Hepatocyte (in vitro differentiated cells): ENCODE results near the gene NDUFA8. TPM values are rescaled to one million over a fixed set of nuclear protein-coding genes. Genes with fewer than 3 reads are reported as not detected.

Source experiments
- DNase-seq: peaks from one replicate; pipeline ENCODE4 v3.0.0-alpha.2; 2016; ENCODE audit warnings: low spot score
- H2AFZ ChIP-seq: fragments of 200-600 bp; sonication (generic); 2 replicates; pipeline ENCODE4 v1.6.0; 2016; ENCODE audit warnings: antibody characterized with exemption, mild to moderate bottlenecking
- H3K27ac ChIP-seq: fragments of 200-600 bp; sonication (generic); 2 replicates; pipeline ENCODE4 v1.5.1; 2016; ENCODE audit warnings: mild to moderate bottlenecking
- H3K27me3 ChIP-seq: fragments of 200-600 bp; sonication (generic); 2 replicates; pipeline ENCODE4 v1.6.1; 2016
- H3K36me3 ChIP-seq: fragments of 200-600 bp; sonication (generic); replicated peaks from 2 replicates; pipeline ENCODE4 v1.5.1; 2016; ENCODE audit warnings: low read depth; ENCODE audit not compliant: insufficient read depth
- H3K4me1 ChIP-seq: fragments of 200-600 bp; sonication (generic); 2 replicates; pipeline ENCODE4 v1.5.1; 2016; ENCODE audit warnings: mild to moderate bottlenecking, moderate library complexity; ENCODE audit not compliant: insufficient read depth
- H3K4me2 ChIP-seq: fragments of 200-600 bp; sonication (generic); 2 replicates; pipeline ENCODE4 v1.6.0; 2016
- H3K4me3 ChIP-seq: fragments of 200-600 bp; sonication (generic); 2 replicates; pipeline ENCODE4 v1.5.1; 2016; ENCODE audit warnings: mild to moderate bottlenecking
- H3K79me2 ChIP-seq: fragments of 200-600 bp; sonication (generic); 2 replicates; pipeline ENCODE4 v1.6.0; 2017; ENCODE audit warnings: mild to moderate bottlenecking
- H3K9me2 ChIP-seq: fragments of 200-600 bp; sonication (generic); replicated peaks from 2 replicates; pipeline ENCODE4 v1.6.0; 2017; ENCODE audit warnings: mild to moderate bottlenecking; ENCODE audit not compliant: insufficient read depth
- H3K9me3 ChIP-seq: fragments of 200-600 bp; sonication (generic); 2 replicates; pipeline ENCODE4 v1.5.1; 2016; ENCODE audit warnings: low read depth, mild to moderate bottlenecking
- H4K20me1 ChIP-seq: fragments of 200-600 bp; sonication (generic); 2 replicates; pipeline ENCODE4 v1.6.0; 2016; ENCODE audit warnings: mild to moderate bottlenecking; ENCODE audit not compliant: insufficient read depth, poor library complexity, severe bottlenecking
- EZH2 ChIP-seq: fragments of 200-600 bp; sonication (generic); IDR thresholded peaks from 2 replicates; pipeline ENCODE4 v1.6.1; 2016; ENCODE audit warnings: antibody characterized with exemption, mild to moderate bottlenecking, borderline replicate concordance
- EZH2phosphoT487 ChIP-seq: fragments of 200-600 bp; sonication (generic); IDR thresholded peaks from one replicate; pipeline ENCODE4 v1.6.1; 2018; ENCODE audit warnings: antibody characterized with exemption, mild to moderate bottlenecking, low read depth, moderate library complexity; ENCODE audit not compliant: unreplicated experiment, severe bottlenecking
- WGBS: methylation state at CpG from one replicate; pipeline ENCODE4 v1.1.6; 2016; ENCODE audit warnings: low lambda C conversion rate; ENCODE audit errors: missing lambda C conversion rate; 5-methylcytosine and 5-hydroxymethylcytosine counted together
- polyA plus RNA-seq: library from polyadenylated mRNA; unstranded; fragments of >200 nt; fragmentation: Nextera tagmentation; extraction: Ambion mirVana; gene quantifications from 2 replicates; pipeline ENCODE4 v1.2.1, GENCODE V29; 2016
- total RNA-seq: library from RNA; depleted of rRNA; stranded (reverse); fragments of >200 nt; gene quantifications from 2 replicates; pipeline ENCODE4 v1.2.3, GENCODE V29; 2014
- TF ChIP-seq, protein P1 (sequence below): fragments of 200-600 bp; sonication (generic); IDR thresholded peaks from 2 replicates; pipeline ENCODE4 v1.5.1; 2016; ENCODE audit warnings: antibody characterized with exemption, mild to moderate bottlenecking; ENCODE audit not compliant: poor library complexity

Gene NDUFA8
- total and polyA plus RNA-seq, 2 experiments from 2014 or later: 46.4 to 113 TPM

DNA sequence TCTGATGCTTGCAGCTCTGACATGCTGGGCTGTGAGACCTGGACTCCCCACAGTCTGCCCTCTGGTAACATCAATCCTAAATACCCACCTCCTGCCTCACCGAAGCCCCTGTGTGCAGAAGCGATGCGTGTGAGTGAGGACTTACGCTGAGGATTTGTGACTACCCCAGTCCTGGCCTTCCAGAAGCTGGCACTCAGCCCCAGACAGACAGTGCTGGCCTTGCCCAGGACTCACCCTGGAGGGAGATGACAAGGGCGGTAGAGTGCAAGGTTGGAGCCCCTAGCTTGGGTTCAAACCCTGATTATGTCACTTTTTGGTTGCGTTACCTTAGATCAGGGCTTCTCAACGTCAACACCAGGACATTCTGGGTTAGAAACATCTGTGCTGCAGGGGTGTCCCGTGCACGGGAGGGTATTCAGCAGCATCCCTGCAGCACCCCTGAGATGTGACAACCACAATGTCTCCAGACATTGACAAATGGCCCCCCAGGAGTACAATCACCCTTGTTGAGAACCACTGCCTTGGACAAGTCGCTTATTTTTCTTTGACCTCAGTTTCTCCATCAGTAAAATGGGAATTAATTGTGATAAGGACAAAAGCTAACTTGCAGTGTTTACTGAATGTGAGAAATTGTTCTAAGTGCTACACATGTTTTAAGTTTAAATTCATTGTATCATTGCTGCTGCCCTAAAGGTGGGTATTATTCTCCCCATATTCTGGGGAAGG, 43.0 kb downstream of the NDUFA8 start:
- Histone ChIP-seq H3K9me2 (no peaks in the 10 kb centered on the region), H3K36me3 (no peaks in the 10 kb centered on the region), H3K9me3 (no peaks in the 10 kb centered on the region), H3K79me2 (no peaks in the 10 kb centered on the region), H4K20me1 (no peaks in the 10 kb centered on the region), H3K27me3 (peaks cover 15% of the 10 kb centered on the region), H3K4me1 (no peaks in the 10 kb centered on the region), H3K27ac (no peak overlapping the region), H3K4me2 (no peak overlapping the region), H2AFZ (no peak overlapping the region), H3K4me3 (no peak overlapping the region)
- TF ChIP-seq EZH2phosphoT487: no peak
- TF ChIP-seq, protein P1, sequence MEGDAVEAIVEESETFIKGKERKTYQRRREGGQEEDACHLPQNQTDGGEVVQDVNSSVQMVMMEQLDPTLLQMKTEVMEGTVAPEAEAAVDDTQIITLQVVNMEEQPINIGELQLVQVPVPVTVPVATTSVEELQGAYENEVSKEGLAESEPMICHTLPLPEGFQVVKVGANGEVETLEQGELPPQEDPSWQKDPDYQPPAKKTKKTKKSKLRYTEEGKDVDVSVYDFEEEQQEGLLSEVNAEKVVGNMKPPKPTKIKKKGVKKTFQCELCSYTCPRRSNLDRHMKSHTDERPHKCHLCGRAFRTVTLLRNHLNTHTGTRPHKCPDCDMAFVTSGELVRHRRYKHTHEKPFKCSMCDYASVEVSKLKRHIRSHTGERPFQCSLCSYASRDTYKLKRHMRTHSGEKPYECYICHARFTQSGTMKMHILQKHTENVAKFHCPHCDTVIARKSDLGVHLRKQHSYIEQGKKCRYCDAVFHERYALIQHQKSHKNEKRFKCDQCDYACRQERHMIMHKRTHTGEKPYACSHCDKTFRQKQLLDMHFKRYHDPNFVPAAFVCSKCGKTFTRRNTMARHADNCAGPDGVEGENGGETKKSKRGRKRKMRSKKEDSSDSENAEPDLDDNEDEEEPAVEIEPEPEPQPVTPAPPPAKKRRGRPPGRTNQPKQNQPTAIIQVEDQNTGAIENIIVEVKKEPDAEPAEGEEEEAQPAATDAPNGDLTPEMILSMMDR: no peak
- TF ChIP-seq EZH2: no peak
- no peak for DNase-seq
- 89% methylated on average over 10 of the region's 10 CpGs for WGBS

DNA sequence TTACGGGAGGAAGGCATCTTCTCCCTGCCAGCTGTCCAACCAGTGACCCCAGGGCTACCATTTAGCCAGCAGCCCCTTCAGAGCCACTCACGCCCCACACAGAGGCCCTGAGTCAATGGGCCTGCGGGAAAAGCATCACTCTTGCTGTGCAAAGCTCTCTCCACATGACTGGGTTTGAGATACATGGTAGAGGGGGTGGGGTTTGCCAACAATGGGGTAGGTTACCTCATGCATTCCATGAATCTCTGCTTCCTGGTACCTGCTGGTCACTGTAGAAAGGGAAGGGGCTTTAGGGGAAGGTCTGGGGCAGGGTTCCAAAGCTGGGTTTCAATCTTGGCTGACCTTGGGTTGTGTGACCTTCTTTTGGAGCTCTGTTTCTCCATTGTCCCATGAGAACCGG, 43.5 kb downstream of the NDUFA8 start:
- H3K4me2 ChIP-seq: no peak overlapping the region
- H3K27me3 ChIP-seq: peaks cover 15% of the 10 kb centered on the region
- no peaks in the 10 kb centered on the region for H3K9me3 ChIP-seq
- H3K4me3 ChIP-seq: no peak overlapping the region
- no peaks in the 10 kb centered on the region for H3K79me2 ChIP-seq
- TF ChIP-seq EZH2phosphoT487 (no peak), EZH2 (no peak)
- TF ChIP-seq, protein P1: no peak
- H3K36me3 ChIP-seq: no peaks in the 10 kb centered on the region
- no peak for DNase-seq
- no peak overlapping the region for H2AFZ ChIP-seq
- no peaks in the 10 kb centered on the region for H4K20me1 ChIP-seq
- WGBS: 66% methylated on average over 4 of the region's 4 CpGs
- H3K27ac ChIP-seq: no peak overlapping the region
- H3K4me1 ChIP-seq: no peaks in the 10 kb centered on the region
- no peaks in the 10 kb centered on the region for H3K9me2 ChIP-seq

DNA sequence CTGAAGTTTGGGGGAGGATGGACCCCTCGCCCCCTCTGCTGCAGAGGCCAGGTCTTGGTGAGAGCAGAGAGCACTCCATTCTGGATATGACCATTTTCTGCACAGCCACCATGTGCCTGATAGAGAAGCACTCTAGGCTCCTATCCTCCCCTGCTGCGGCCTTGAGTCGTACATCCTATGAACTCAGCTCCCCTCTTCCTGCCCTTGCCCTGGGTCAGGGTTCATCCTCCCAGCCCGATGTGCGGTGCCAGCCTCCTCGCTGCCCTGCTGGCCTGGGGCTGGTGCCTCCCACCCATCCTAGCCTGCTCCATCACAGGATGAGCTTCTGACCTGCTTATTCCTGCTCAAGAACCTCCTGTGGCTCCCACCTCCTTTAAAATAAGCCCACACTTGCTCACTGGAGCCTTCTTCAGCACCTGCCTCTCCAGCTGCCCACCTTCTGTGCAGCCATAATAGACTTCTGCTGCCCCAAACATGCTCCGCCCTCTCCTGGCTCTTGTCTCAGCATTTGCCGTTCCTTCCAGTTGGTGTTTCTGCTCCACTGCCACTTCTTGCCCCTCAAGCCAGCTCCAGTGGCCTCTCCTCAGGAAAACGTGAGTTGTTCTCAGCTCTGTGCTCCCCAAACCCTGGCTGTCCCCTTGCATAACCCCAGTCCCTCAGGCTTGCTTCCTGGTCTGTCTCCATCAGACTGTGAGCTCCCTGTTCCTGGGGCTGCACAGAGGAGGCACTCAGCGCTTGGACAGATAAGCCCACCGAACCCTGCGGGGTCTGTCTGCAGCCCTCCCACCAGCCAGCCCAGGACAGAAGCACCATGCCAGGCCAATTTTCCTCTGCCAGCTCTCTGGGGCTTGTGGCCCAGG, 44.2 kb downstream of the NDUFA8 start:
- Histone ChIP-seq H3K27ac (no peak overlapping the region), H3K4me3 (no peak overlapping the region), H3K4me2 (no peak overlapping the region), H3K4me1 (no peaks in the 10 kb centered on the region), H3K79me2 (no peaks in the 10 kb centered on the region), H3K36me3 (no peaks in the 10 kb centered on the region), H4K20me1 (no peaks in the 10 kb centered on the region), H3K27me3 (peaks cover 15% of the 10 kb centered on the region), H2AFZ (no peak overlapping the region), H3K9me2 (no peaks in the 10 kb centered on the region), H3K9me3 (no peaks in the 10 kb centered on the region)
- DNase-seq: no peak
- no peak for TF ChIP-seq EZH2phosphoT487
- TF ChIP-seq EZH2: no peak
- TF ChIP-seq, protein P1: no peak
- 86% methylated on average over 12 of the region's 12 CpGs for WGBS
